HepG2 (cell line): ENCODE results near the gene THOC5. TPM values are rescaled to one million over a fixed set of nuclear protein-coding genes. Genes with fewer than 3 reads are reported as not detected.

Experiments used
- CC2D1A ChIP-seq: sonication (generic); formaldehyde crosslinking; IDR thresholded peaks from 2 replicates; pipeline ENCODE4 v1.8.1; 2023; ENCODE audit warnings: mild to moderate bottlenecking, missing genetic modification reagents
- FLYWCH1 ChIP-seq: sonication (generic); formaldehyde crosslinking; IDR thresholded peaks from 2 replicates; pipeline ENCODE4 v1.8.1; 2023; ENCODE audit warnings: mild to moderate bottlenecking, missing genetic modification reagents
- HNRNPK ChIP-seq: fragments of 200-400 bp; formaldehyde crosslinking; IDR thresholded peaks from 2 replicates; pipeline ENCODE4 v1.6.1; 2018; ENCODE audit warnings: low read length, low read depth, moderate library complexity, mild to moderate bottlenecking; ENCODE audit not compliant: poor library complexity, severe bottlenecking
- JARID2 ChIP-seq: sonication (generic); formaldehyde crosslinking; IDR thresholded peaks from 2 replicates; pipeline ENCODE4 v1.8.1; 2023; ENCODE audit warnings: missing genetic modification reagents, inconsistent platforms; ENCODE audit not compliant: insufficient replicate concordance
- KAT8 ChIP-seq: IDR thresholded peaks from 2 replicates; pipeline ENCODE4 v1.6.1; 2016; ENCODE audit warnings: missing genetic modification reagents, missing compliant biosample characterization
- MAFF ChIP-seq: IDR thresholded peaks from 2 replicates; pipeline ENCODE4 v1.6.1; 2011; ENCODE audit warnings: low read depth, low read length, improper control_type of control experiment
- MAFG ChIP-seq: sonication (generic); formaldehyde crosslinking; IDR thresholded peaks from 2 replicates; pipeline ENCODE4 v1.5.1; 2020; ENCODE audit warnings: mild to moderate bottlenecking, missing genetic modification reagents
- MLLT10 ChIP-seq: sonication (generic); formaldehyde crosslinking; IDR thresholded peaks from 2 replicates; pipeline ENCODE4 v1.4.0; 2020; ENCODE audit warnings: missing genetic modification reagents
- MZF1 ChIP-seq: sonication (generic); formaldehyde crosslinking; IDR thresholded peaks from 2 replicates; pipeline ENCODE4 v1.8.1; 2023; ENCODE audit warnings: mild to moderate bottlenecking, missing genetic modification reagents, borderline replicate concordance
- SOX6 ChIP-seq, 2 experiments: fragments of 450-650 bp in 1 of 2; sonication (generic) in 1 of 2; formaldehyde crosslinking in 1 of 2; IDR thresholded peaks; 2 replicates each; pipeline versions ENCODE4 v1.4.0 to v1.6.1; 2017 to 2020; ENCODE audit warnings: antibody characterized with exemption in 1 of 2, mild to moderate bottlenecking in 1 of 2, missing genetic modification reagents in 1 of 2
- TOPORS ChIP-seq: sonication (generic); formaldehyde crosslinking; IDR thresholded peaks from 2 replicates; pipeline ENCODE4 v1.8.0; 2023; ENCODE audit warnings: mild to moderate bottlenecking, missing genetic modification reagents
- ZBTB7A ChIP-seq: sonication (generic); formaldehyde crosslinking; IDR thresholded peaks from 2 replicates; pipeline ENCODE4 v1.8.0; 2022; ENCODE audit warnings: mild to moderate bottlenecking, missing genetic modification reagents
- ZNF207 ChIP-seq: fragments of 450-650 bp; IDR thresholded peaks from 2 replicates; pipeline ENCODE4 v1.6.1; 2016; ENCODE audit warnings: antibody characterized with exemption, borderline replicate concordance
- ZNF224 ChIP-seq: sonication (generic); formaldehyde crosslinking; IDR thresholded peaks from 2 replicates; pipeline ENCODE4 v1.5.0; 2020; ENCODE audit warnings: mild to moderate bottlenecking, missing genetic modification reagents
- ZNF619 ChIP-seq: sonication (generic); formaldehyde crosslinking; IDR thresholded peaks from 2 replicates; pipeline ENCODE4 v1.4.0; 2020; ENCODE audit warnings: mild to moderate bottlenecking, missing genetic modification reagents
- ZNF768 ChIP-seq: sonication (generic); formaldehyde crosslinking; IDR thresholded peaks from 2 replicates; pipeline ENCODE4 v1.4.0; 2020; ENCODE audit warnings: missing genetic modification reagents
- ZNF777 ChIP-seq: sonication (generic); formaldehyde crosslinking; IDR thresholded peaks from 2 replicates; pipeline ENCODE4 v1.4.0; 2020; ENCODE audit warnings: missing genetic modification reagents
- ZSCAN30 ChIP-seq: sonication (generic); formaldehyde crosslinking; IDR thresholded peaks from 2 replicates; pipeline ENCODE4 v1.5.0; 2020; ENCODE audit warnings: mild to moderate bottlenecking, missing genetic modification reagents
- polyA plus RNA-seq, 8 experiments: library from polyadenylated mRNA; depleted of rRNA in 3 of 8; stranded (reverse) in 7 of 8; unstranded in 1 of 8; fragments of >200 nt; fragmentation: Illumina TruSeq in 4 of 8; extraction: Trizol in 4 of 8; gene quantifications; 2 replicates each; pipeline versions ENCODE4 v1.2.1 to v1.2.3, GENCODE V29; 2011 to 2016; ENCODE audit warnings: low read depth in 4 of 8, missing spikeins in 1 of 8, mixed read lengths in 1 of 8; ENCODE audit not compliant: insufficient read depth in 1 of 8
- total RNA-seq, 5 experiments: library from RNA; depleted of rRNA; stranded (reverse); fragments of >200 nt; fragmentation: Illumina TruSeq; extraction: Trizol; gene quantifications; 2 replicates each; pipeline ENCODE4 v1.2.3, GENCODE V29; 2016; ENCODE audit warnings: low read depth in 1 of 5
- TF ChIP-seq, protein P1 (sequence below): sonication (generic); formaldehyde crosslinking; IDR thresholded peaks from 2 replicates; pipeline ENCODE4 v1.4.0; 2020; ENCODE audit warnings: missing genetic modification reagents
- TF ChIP-seq, protein P2 (sequence below): IDR thresholded peaks from 2 replicates; pipeline ENCODE4 v1.6.1; 2018; ENCODE audit warnings: missing genetic modification reagents
- TF ChIP-seq, protein P3 (sequence below): sonication (generic); formaldehyde crosslinking; IDR thresholded peaks from 2 replicates; pipeline ENCODE4 v1.4.0; 2020; ENCODE audit warnings: mild to moderate bottlenecking, missing genetic modification reagents

The THOC5 gene
- total and polyA plus RNA-seq, 2 of the 13 experiments (the other 11 are each of a cell fraction or from before 2014, with no cell fraction given) = 45.8 to 46.7 TPM

DNA sequence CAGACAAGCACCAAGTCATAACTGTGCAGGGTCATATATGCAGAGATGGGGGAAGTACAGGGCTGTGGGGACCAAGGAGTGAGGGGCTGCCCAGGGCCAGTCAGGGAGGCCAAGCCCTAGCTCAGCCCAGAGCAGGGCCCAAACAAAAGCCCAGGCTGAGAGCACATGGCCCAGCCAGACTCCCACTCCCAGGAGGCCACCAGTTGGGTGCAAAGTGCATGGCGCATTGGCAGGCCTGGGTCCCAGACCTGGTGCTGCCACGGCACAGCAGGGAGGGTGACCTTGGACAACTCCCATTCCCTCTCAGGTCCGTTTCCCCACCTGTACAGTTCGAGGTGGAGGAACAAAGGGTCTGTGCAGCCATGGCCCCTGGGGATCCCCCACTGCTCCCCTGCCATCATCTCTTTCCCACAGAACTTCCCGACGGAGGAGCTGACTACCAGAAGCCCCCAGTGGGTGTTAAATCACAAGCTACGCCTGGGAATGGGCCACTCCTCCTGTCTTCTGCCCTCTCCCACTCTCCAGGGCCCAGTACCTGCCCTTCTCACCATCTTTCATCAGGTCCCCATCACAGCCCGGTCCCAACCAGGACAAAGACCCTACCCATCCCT, 26.7 kb upstream of the THOC5 start (continued):
- TF ChIP-seq, protein P1, sequence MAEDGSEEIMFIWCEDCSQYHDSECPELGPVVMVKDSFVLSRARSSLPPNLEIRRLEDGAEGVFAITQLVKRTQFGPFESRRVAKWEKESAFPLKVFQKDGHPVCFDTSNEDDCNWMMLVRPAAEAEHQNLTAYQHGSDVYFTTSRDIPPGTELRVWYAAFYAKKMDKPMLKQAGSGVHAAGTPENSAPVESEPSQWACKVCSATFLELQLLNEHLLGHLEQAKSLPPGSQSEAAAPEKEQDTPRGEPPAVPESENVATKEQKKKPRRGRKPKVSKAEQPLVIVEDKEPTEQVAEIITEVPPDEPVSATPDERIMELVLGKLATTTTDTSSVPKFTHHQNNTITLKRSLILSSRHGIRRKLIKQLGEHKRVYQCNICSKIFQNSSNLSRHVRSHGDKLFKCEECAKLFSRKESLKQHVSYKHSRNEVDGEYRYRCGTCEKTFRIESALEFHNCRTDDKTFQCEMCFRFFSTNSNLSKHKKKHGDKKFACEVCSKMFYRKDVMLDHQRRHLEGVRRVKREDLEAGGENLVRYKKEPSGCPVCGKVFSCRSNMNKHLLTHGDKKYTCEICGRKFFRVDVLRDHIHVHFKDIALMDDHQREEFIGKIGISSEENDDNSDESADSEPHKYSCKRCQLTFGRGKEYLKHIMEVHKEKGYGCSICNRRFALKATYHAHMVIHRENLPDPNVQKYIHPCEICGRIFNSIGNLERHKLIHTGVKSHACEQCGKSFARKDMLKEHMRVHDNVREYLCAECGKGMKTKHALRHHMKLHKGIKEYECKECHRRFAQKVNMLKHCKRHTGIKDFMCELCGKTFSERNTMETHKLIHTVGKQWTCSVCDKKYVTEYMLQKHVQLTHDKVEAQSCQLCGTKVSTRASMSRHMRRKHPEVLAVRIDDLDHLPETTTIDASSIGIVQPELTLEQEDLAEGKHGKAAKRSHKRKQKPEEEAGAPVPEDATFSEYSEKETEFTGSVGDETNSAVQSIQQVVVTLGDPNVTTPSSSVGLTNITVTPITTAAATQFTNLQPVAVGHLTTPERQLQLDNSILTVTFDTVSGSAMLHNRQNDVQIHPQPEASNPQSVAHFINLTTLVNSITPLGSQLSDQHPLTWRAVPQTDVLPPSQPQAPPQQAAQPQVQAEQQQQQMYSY = no peak
- TF ChIP-seq ZNF224 (CRISPR knock-in tag) (peak; percentile 93), FLYWCH1 (CRISPR knock-in tag) (peak; percentile 68; the same call in 1 of the 2 replicates), MZF1 (0 out of 2 replicates have a peak, but pooled peaks have one; percentile 84), ZBTB7A (CRISPR knock-in tag) (peak; percentile 95), ZNF777 (CRISPR knock-in tag) (no peak), SOX6 (IDR thresholded peaks at IDR 0.05) (no peak), SOX6 (CRISPR knock-in tag; IDR thresholded peaks at IDR 0.05) (peak; percentile 84), ZSCAN30 (CRISPR knock-in tag) (no peak; the same call in 1 of the 2 replicates), MLLT10 (CRISPR knock-in tag) (no peak), TOPORS (peak; percentile 74; the same call in 1 of the 2 replicates), MAFF (no peak), ZNF619 (CRISPR knock-in tag) (no peak), ZNF768 (CRISPR knock-in tag) (peak; percentile 93), HNRNPK (peak; percentile 63), ZNF207 (no peak), CC2D1A (no peak), KAT8 (CRISPR knock-in tag) (peak; percentile 58), JARID2 (CRISPR knock-in tag) (peak; percentile 86), MAFG (CRISPR knock-in tag) (no peak)
- TF ChIP-seq, protein P2, sequence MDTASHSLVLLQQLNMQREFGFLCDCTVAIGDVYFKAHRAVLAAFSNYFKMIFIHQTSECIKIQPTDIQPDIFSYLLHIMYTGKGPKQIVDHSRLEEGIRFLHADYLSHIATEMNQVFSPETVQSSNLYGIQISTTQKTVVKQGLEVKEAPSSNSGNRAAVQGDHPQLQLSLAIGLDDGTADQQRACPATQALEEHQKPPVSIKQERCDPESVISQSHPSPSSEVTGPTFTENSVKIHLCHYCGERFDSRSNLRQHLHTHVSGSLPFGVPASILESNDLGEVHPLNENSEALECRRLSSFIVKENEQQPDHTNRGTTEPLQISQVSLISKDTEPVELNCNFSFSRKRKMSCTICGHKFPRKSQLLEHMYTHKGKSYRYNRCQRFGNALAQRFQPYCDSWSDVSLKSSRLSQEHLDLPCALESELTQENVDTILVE (CRISPR knock-in tag) = peak; percentile 56; the same call in 1 of the 2 replicates
- TF ChIP-seq, protein P3, sequence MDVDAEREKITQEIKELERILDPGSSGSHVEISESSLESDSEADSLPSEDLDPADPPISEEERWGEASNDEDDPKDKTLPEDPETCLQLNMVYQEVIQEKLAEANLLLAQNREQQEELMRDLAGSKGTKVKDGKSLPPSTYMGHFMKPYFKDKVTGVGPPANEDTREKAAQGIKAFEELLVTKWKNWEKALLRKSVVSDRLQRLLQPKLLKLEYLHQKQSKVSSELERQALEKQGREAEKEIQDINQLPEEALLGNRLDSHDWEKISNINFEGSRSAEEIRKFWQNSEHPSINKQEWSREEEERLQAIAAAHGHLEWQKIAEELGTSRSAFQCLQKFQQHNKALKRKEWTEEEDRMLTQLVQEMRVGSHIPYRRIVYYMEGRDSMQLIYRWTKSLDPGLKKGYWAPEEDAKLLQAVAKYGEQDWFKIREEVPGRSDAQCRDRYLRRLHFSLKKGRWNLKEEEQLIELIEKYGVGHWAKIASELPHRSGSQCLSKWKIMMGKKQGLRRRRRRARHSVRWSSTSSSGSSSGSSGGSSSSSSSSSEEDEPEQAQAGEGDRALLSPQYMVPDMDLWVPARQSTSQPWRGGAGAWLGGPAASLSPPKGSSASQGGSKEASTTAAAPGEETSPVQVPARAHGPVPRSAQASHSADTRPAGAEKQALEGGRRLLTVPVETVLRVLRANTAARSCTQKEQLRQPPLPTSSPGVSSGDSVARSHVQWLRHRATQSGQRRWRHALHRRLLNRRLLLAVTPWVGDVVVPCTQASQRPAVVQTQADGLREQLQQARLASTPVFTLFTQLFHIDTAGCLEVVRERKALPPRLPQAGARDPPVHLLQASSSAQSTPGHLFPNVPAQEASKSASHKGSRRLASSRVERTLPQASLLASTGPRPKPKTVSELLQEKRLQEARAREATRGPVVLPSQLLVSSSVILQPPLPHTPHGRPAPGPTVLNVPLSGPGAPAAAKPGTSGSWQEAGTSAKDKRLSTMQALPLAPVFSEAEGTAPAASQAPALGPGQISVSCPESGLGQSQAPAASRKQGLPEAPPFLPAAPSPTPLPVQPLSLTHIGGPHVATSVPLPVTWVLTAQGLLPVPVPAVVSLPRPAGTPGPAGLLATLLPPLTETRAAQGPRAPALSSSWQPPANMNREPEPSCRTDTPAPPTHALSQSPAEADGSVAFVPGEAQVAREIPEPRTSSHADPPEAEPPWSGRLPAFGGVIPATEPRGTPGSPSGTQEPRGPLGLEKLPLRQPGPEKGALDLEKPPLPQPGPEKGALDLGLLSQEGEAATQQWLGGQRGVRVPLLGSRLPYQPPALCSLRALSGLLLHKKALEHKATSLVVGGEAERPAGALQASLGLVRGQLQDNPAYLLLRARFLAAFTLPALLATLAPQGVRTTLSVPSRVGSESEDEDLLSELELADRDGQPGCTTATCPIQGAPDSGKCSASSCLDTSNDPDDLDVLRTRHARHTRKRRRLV (CRISPR knock-in tag) = 0 out of 2 replicates have a peak, but pooled peaks have one; percentile 66
